Esophagus squamous epithelium (tissue), 4 donors: ENCODE data around the gene MAFF.

Experiments used
- CTCF ChIP-seq, 6 experiments: fragments of 450-650 bp in 4 of 6; fragments of 200-600 bp in 2 of 6; sonication (generic) in 2 of 6; IDR thresholded peaks; one replicate each; pipeline ENCODE4 v1.5.1; 2016 to 2019; ENCODE audit warnings: antibody characterized with exemption in 6 of 6, mild to moderate bottlenecking in 4 of 6, moderate library complexity in 4 of 6
- POLR2A ChIP-seq, 4 donors: fragments of 450-650 bp; IDR thresholded peaks; one replicate each; pipeline ENCODE4 v1.6.1; 2017; ENCODE audit warnings: antibody characterized with exemption in 4 of 4, mild to moderate bottlenecking in 4 of 4, moderate library complexity in 3 of 4

- TF ChIP-seq POLR2A (IDR thresholded peaks at IDR 0.05) (no peak), CTCF (IDR thresholded peaks at IDR 0.05) (no peak)
These were observed 47.8 kb upstream of the MAFF start for GRCh38 chr22:38153821-38154562.
